Neural crest cell (in vitro differentiated cells): ENCODE data around the gene CSF1R. TPM values are rescaled to one million over a fixed set of nuclear protein-coding genes. Genes with fewer than 3 reads are reported as not detected.

Experiments
- DNase-seq: peaks from one replicate; pipeline ENCODE4 v3.0.0; 2021; ENCODE audit warnings: low read depth, mixed read lengths, low spot score
- H3K27ac Mint-ChIP-seq: one replicate; pipeline ENCODE4 v1.8.0; 2021; ENCODE audit warnings: mild to moderate bottlenecking, mixed read lengths; ENCODE audit not compliant: unreplicated experiment
- H3K27me3 Mint-ChIP-seq: 2 replicates; pipeline ENCODE4 v1.8.0; 2021; ENCODE audit warnings: low read depth, mild to moderate bottlenecking, mixed read lengths
- H3K36me3 Mint-ChIP-seq: 2 replicates; pipeline ENCODE4 v1.8.0; 2021; ENCODE audit warnings: low read depth, mild to moderate bottlenecking, mixed read lengths
- H3K4me1 Mint-ChIP-seq: 2 replicates; pipeline ENCODE4 v1.8.0; 2021; ENCODE audit warnings: mixed read lengths
- H3K4me3 Mint-ChIP-seq: one replicate; pipeline ENCODE4 v1.8.0; 2021; ENCODE audit warnings: mild to moderate bottlenecking, mixed read lengths
- H3K9me3 Mint-ChIP-seq: 2 replicates; pipeline ENCODE4 v1.8.0; 2021; ENCODE audit warnings: mixed read lengths
- CTCF ChIP-seq: fragments of 200-600 bp; sonication (generic); conservative IDR thresholded peaks from 2 replicates; pipeline ENCODE4 v1.5.0; 2021; ENCODE audit warnings: antibody characterized with exemption, mild to moderate bottlenecking
- total RNA-seq: library from RNA; stranded (reverse); gene quantifications from 2 replicates; pipeline ENCODE4 v1.2.1, GENCODE V29; 2021

The CSF1R gene
- total RNA-seq, 1 donor from 2014 or later, result not detected

DNA sequence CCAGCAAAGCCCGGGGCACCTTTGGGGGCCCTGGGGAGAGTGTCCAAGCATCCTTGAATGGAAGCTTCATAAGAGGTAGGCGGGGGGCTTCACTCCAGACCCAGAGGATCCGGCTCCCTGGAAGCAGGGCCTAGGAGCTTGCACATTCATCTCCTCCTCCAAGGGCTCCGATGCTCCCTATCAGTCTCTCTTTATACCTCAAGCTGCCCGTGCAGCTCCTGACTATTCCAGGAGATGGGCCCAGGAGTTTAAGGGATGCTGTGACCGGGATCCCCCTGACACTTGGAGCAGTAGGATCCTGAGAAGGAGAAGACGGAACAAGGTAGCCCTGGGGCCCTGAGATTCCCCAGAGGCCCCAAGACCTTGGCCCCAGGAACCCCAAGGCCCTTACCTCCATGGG, 25.9 kb downstream of the CSF1R start:
- TF ChIP-seq CTCF, result no peak
- H3K4me1 Mint-ChIP-seq, result no peaks in the 10 kb centered on the region
- H3K9me3 Mint-ChIP-seq, result no peaks in the 10 kb centered on the region
- H3K27ac Mint-ChIP-seq, result no peak overlapping the region
- H3K4me3 Mint-ChIP-seq, result no peak overlapping the region
- no peak for DNase-seq
- no peaks in the 10 kb centered on the region for H3K27me3 Mint-ChIP-seq
- no peaks in the 10 kb centered on the region for H3K36me3 Mint-ChIP-seq

- DNase-seq, result no peak
- no peak for TF ChIP-seq CTCF
- Mint-ChIP-seq H3K9me3 (no peaks in the 10 kb centered on the region), H3K36me3 (no peaks in the 10 kb centered on the region), H3K4me1 (no peaks in the 10 kb centered on the region), H3K4me3 (no peak overlapping the region), H3K27ac (no peak overlapping the region), H3K27me3 (no peaks in the 10 kb centered on the region)
These were observed 26.7 kb downstream of the CSF1R start for GRCh38 chr5:150059623-150060022.

GRCh38 chr5:150058480-150059126, 27.8 kb downstream of the CSF1R start:
- H3K4me1 Mint-ChIP-seq, result no peaks in the 10 kb centered on the region
- no peak overlapping the region for H3K27ac Mint-ChIP-seq
- H3K9me3 Mint-ChIP-seq, result no peaks in the 10 kb centered on the region
- no peaks in the 10 kb centered on the region for H3K36me3 Mint-ChIP-seq
- no peak for DNase-seq
- no peaks in the 10 kb centered on the region for H3K27me3 Mint-ChIP-seq
- no peak for TF ChIP-seq CTCF
- no peak overlapping the region for H3K4me3 Mint-ChIP-seq

DNA sequence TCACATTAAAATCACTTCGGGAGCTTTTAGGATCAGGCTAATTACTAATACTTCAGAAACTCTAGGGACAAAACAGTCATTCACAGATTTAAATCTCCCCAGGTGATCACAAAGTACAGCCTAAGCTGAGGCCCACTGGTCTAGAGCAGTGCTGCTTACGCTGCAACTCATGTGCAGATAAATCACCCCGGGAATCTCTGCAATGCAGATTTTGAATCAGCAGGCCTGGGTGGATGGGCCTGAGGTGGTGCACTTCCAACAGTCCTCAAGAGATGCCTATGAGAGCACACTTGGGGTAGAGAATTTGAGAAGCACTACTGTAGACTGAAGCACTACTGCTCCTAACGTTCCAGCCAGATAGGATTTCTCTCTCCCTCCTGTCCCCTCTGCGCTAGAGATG, 28.4 kb downstream of the CSF1R start:
- Mint-ChIP-seq H3K27ac (peak overlapping the region; percentile 46), H3K36me3 (peaks cover 2% of the 10 kb centered on the region), H3K27me3 (no peaks in the 10 kb centered on the region), H3K4me1 (no peaks in the 10 kb centered on the region), H3K9me3 (no peaks in the 10 kb centered on the region), H3K4me3 (no peak overlapping the region)
- no peak for DNase-seq
- no peak for TF ChIP-seq CTCF

DNA sequence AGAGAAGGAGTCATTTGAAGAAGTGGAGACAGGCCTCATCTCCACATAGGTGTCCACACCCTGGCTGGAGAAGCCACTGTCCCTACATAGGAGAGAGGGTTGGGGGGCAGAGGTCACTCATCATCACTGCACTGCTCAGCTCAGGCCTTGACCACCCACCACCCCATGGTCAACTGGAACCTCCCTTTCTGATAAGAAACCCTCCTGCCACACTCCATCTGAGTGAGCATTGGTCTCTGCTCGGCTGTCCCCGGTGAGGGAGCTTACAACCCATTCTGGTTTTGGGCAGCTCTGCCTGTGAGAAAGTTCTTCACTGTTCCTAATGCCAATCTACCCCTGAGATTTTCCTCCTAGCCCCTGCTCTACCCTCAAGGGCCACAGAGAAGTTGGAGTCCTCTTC, 28.8 kb downstream of the CSF1R start:
- H3K4me1 Mint-ChIP-seq, result no peaks in the 10 kb centered on the region
- H3K27ac Mint-ChIP-seq, result peak overlapping the region; percentile 46
- H3K9me3 Mint-ChIP-seq, result no peaks in the 10 kb centered on the region
- no peak for TF ChIP-seq CTCF
- no peak for DNase-seq
- no peaks in the 10 kb centered on the region for H3K27me3 Mint-ChIP-seq
- H3K36me3 Mint-ChIP-seq, result peaks cover 2% of the 10 kb centered on the region
- H3K4me3 Mint-ChIP-seq, result no peak overlapping the region
